ENCODE measurements around the gene SLC38A3.

The SLC38A3 gene

GRCh38 chr3:50262778-50263177 is 57.7 kb downstream of the SLC38A3 start:
- H3K27ac ChIP-seq (replicated peaks; ENCODE audit: low read length), result no peak overlapping the region
- H2BK12ac ChIP-seq (ENCODE audit: low read length), result no peak overlapping the region
- H3K4me3 ChIP-seq (ENCODE audit: low read length in 2 of 2), result no peak overlapping the region
- H4K91ac ChIP-seq (ENCODE audit: low read depth, low read length, poor library complexity), result no peak overlapping the region
- no peaks in the 10 kb centered on the region for H3K9me3 ChIP-seq (replicated peaks in 1 of 2; ENCODE audit: control insufficient read depth in 2 of 2, insufficient read depth in 1 of 2, low read depth in 1 of 2, low read length in 2 of 2)
- H3K4ac ChIP-seq (ENCODE audit: low read length), result no peak overlapping the region
- no peak overlapping the region for H3K23ac ChIP-seq (ENCODE audit: low read depth, low read length, poor library complexity)
- no peak overlapping the region for H2AFZ ChIP-seq (ENCODE audit: low read length)
- peak overlapping the region; percentile 46 for H3K18ac ChIP-seq (ENCODE audit: low read length)
- peaks cover 10 to 19% of the 10 kb centered on the region in 2 donors for H3K36me3 ChIP-seq (replicated peaks in 1 of 2; ENCODE audit: control insufficient read depth in 2 of 2, insufficient read depth in 2 of 2, low read length in 2 of 2)
- peaks cover 57 to 60% of the 10 kb centered on the region in 2 donors for H3K4me1 ChIP-seq (ENCODE audit: control insufficient read depth in 2 of 2, insufficient read depth in 1 of 2, low read depth in 1 of 2, low read length in 2 of 2)
- peak overlapping the region; percentile 46 for H2BK5ac ChIP-seq (ENCODE audit: low read length)
- no peak overlapping the region for H4K8ac ChIP-seq (ENCODE audit: low read depth, low read length)
- H2BK15ac ChIP-seq (ENCODE audit: low read length), result peak overlapping the region; percentile 34
- peak overlapping the region; percentile 54 for H2AK5ac ChIP-seq (ENCODE audit: low read depth, low read length)
- no peak overlapping the region for H3K9ac ChIP-seq (ENCODE audit: low read depth, low read length, poor library complexity)
- no peak for DNase-seq (ENCODE audit: low spot score)
- no peaks in the 10 kb centered on the region for H3K27me3 ChIP-seq (ENCODE audit: control insufficient read depth in 3 of 3, insufficient read depth in 3 of 3, low read depth in 1 of 3, low read length in 3 of 3)
- no peak overlapping the region for H2BK120ac ChIP-seq (ENCODE audit: low read depth, low read length)
- WGBS, 2 donors (ENCODE audit: extremely low coverage in 2 of 2, insufficient read length in 2 of 2, insufficient replicate concordance in 1 of 2), result no CpG with 5 or more reads among the region's 7 CpGs
- peaks cover 3% of the 10 kb centered on the region for H3K79me1 ChIP-seq (ENCODE audit: low read depth, low read length)
- no peak overlapping the region for H3K14ac ChIP-seq (ENCODE audit: low read length)
- H3K4me2 ChIP-seq (ENCODE audit: insufficient read depth, low read length, poor library complexity, severe bottlenecking), result no peak overlapping the region

- Histone ChIP-seq H3K14ac (ENCODE audit: low read length) (peak overlapping the region; percentile 39), H3K9ac (ENCODE audit: low read depth, low read length, poor library complexity) (peak overlapping the region; percentile 32), H3K23ac (ENCODE audit: low read depth, low read length, poor library complexity) (no peak overlapping the region), H2BK12ac (ENCODE audit: low read length) (peak overlapping the region; percentile 3), H3K9me3 (replicated peaks in 1 of 2; ENCODE audit: control insufficient read depth in 2 of 2, insufficient read depth in 1 of 2, low read depth in 1 of 2, low read length in 2 of 2) (no peaks in the 10 kb centered on the region), H2BK15ac (ENCODE audit: low read length) (peak overlapping the region; percentile 23), H2BK5ac (ENCODE audit: low read length) (peak overlapping the region; percentile 80), H3K36me3 (replicated peaks in 1 of 2; ENCODE audit: control insufficient read depth in 2 of 2, insufficient read depth in 2 of 2, low read length in 2 of 2) (peaks cover 4 to 10% of the 10 kb centered on the region in 2 donors), H4K91ac (ENCODE audit: low read depth, low read length, poor library complexity) (peak overlapping the region; percentile 64), H3K79me1 (ENCODE audit: low read depth, low read length) (peaks cover 3% of the 10 kb centered on the region), H2AFZ (ENCODE audit: low read length) (peak overlapping the region; percentile 77), H3K4me3 (ENCODE audit: low read length in 2 of 2) (no peak overlapping the region), H2BK120ac (ENCODE audit: low read depth, low read length) (peak overlapping the region; percentile 2), H3K27ac (replicated peaks; ENCODE audit: low read length) (peak overlapping the region; percentile 95), H2AK5ac (ENCODE audit: low read depth, low read length) (peak overlapping the region; percentile 66), H3K27me3 (ENCODE audit: control insufficient read depth in 3 of 3, insufficient read depth in 3 of 3, low read depth in 1 of 3, low read length in 3 of 3) (no peaks in the 10 kb centered on the region), H3K4me1 (ENCODE audit: control insufficient read depth in 2 of 2, insufficient read depth in 1 of 2, low read depth in 1 of 2, low read length in 2 of 2) (peaks cover 58 to 65% of the 10 kb centered on the region in 2 donors), H3K4ac (ENCODE audit: low read length) (no peak overlapping the region), H4K8ac (ENCODE audit: low read depth, low read length) (peak overlapping the region; percentile 99), H3K18ac (ENCODE audit: low read length) (peak overlapping the region; percentile 89), H3K4me2 (ENCODE audit: insufficient read depth, low read length, poor library complexity, severe bottlenecking) (peak overlapping the region; percentile 42)
- WGBS, 2 donors (ENCODE audit: extremely low coverage in 2 of 2, insufficient read length in 2 of 2, insufficient replicate concordance in 1 of 2), result no CpG with 5 or more reads among the region's 6 CpGs
- DNase-seq (ENCODE audit: low spot score), result no peak
Observed at GRCh38 chr3:50263478-50264382, 58.7 kb downstream of the SLC38A3 start.

DNA sequence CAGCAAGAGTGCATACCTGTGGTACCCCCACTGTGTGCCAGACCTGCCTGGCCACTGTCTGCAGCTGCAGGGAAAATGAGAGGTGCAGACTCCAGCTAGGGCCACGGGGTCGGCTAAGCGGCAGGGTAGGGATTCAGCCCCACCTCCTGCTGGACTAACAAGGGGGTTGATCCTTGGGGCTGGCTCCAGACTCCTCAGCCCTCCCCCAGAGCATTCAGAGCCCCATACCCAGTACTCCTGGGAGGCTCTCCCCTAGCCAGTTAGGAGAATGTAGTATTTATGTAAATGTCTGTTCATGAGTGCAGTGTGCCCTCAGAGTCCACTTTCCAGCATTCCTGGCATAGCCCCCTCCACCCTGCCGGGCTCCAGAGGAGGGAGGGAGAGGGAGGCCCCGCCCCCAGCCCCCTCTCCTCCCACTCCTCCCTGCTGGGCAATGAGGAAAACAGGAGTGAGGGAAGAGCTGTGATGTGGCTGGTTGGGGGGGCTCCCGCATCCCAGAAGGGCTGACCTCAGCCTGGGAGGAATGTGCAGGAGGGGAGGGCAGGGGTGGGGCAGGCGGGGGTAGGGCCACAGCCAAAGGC is 59.4 kb downstream of the SLC38A3 start:
- WGBS, 2 donors (ENCODE audit: extremely low coverage in 2 of 2, insufficient read length in 2 of 2, insufficient replicate concordance in 1 of 2), result no CpG with 5 or more reads among the region's 7 CpGs
- Histone ChIP-seq H3K14ac (ENCODE audit: low read length) (peak overlapping the region; percentile 39), H3K4me2 (ENCODE audit: insufficient read depth, low read length, poor library complexity, severe bottlenecking) (peak overlapping the region; percentile 42), H3K23ac (ENCODE audit: low read depth, low read length, poor library complexity) (no peak overlapping the region), H4K8ac (ENCODE audit: low read depth, low read length) (peak overlapping the region; percentile 99), H3K27ac (replicated peaks; ENCODE audit: low read length) (peak overlapping the region; percentile 95), H4K91ac (ENCODE audit: low read depth, low read length, poor library complexity) (peak overlapping the region; percentile 64), H2BK12ac (ENCODE audit: low read length) (peak overlapping the region; percentile 3), H3K9ac (ENCODE audit: low read depth, low read length, poor library complexity) (peak overlapping the region; percentile 32), H3K18ac (ENCODE audit: low read length) (peak overlapping the region; percentile 89), H3K4ac (ENCODE audit: low read length) (no peak overlapping the region), H3K4me1 (ENCODE audit: control insufficient read depth in 2 of 2, insufficient read depth in 1 of 2, low read depth in 1 of 2, low read length in 2 of 2) (peaks cover 56 to 72% of the 10 kb centered on the region in 2 donors), H3K27me3 (ENCODE audit: control insufficient read depth in 3 of 3, insufficient read depth in 3 of 3, low read depth in 1 of 3, low read length in 3 of 3) (no peaks in the 10 kb centered on the region), H2AFZ (ENCODE audit: low read length) (peak overlapping the region; percentile 77), H2BK15ac (ENCODE audit: low read length) (peak overlapping the region; percentile 23), H3K36me3 (replicated peaks in 1 of 2; ENCODE audit: control insufficient read depth in 2 of 2, insufficient read depth in 2 of 2, low read length in 2 of 2) (peaks cover under 1 to 2% of the 10 kb centered on the region in 2 donors), H3K9me3 (replicated peaks in 1 of 2; ENCODE audit: control insufficient read depth in 2 of 2, insufficient read depth in 1 of 2, low read depth in 1 of 2, low read length in 2 of 2) (no peaks in the 10 kb centered on the region), H2BK120ac (ENCODE audit: low read depth, low read length) (peak overlapping the region; percentile 2), H3K4me3 (ENCODE audit: low read length in 2 of 2) (no peak overlapping the region), H2BK5ac (ENCODE audit: low read length) (peak overlapping the region; percentile 80), H3K79me1 (ENCODE audit: low read depth, low read length) (peaks cover 3% of the 10 kb centered on the region), H2AK5ac (ENCODE audit: low read depth, low read length) (peak overlapping the region; percentile 66)
- DNase-seq (ENCODE audit: low spot score), result peak; percentile 96

- Histone ChIP-seq H3K4me2 (ENCODE audit: insufficient read depth, low read length, poor library complexity, severe bottlenecking) (no peak overlapping the region), H3K4me3 (ENCODE audit: low read length in 2 of 2) (no peak overlapping the region), H4K91ac (ENCODE audit: low read depth, low read length, poor library complexity) (peak overlapping the region; percentile 98), H4K8ac (ENCODE audit: low read depth, low read length) (peak overlapping the region; percentile 77), H3K36me3 (replicated peaks in 1 of 2; ENCODE audit: control insufficient read depth in 2 of 2, insufficient read depth in 2 of 2, low read length in 2 of 2) (no peaks in the 10 kb centered on the region), H3K4me1 (ENCODE audit: control insufficient read depth in 2 of 2, insufficient read depth in 1 of 2, low read depth in 1 of 2, low read length in 2 of 2) (peaks cover 55 to 74% of the 10 kb centered on the region in 2 donors), H2BK5ac (ENCODE audit: low read length) (peak overlapping the region; percentile 99), H3K9ac (ENCODE audit: low read depth, low read length, poor library complexity) (peak overlapping the region; percentile 34), H2BK12ac (ENCODE audit: low read length) (peak overlapping the region; percentile 97), H3K4ac (ENCODE audit: low read length) (peak overlapping the region; percentile 87), H2BK15ac (ENCODE audit: low read length) (peak overlapping the region; percentile 94), H3K27ac (replicated peaks; ENCODE audit: low read length) (peak overlapping the region; percentile 82), H2AK5ac (ENCODE audit: low read depth, low read length) (peak overlapping the region; percentile 98), H3K23ac (ENCODE audit: low read depth, low read length, poor library complexity) (peak overlapping the region; percentile 25), H3K9me3 (replicated peaks in 1 of 2; ENCODE audit: control insufficient read depth in 2 of 2, insufficient read depth in 1 of 2, low read depth in 1 of 2, low read length in 2 of 2) (no peaks in the 10 kb centered on the region), H3K14ac (ENCODE audit: low read length) (peak overlapping the region; percentile 39), H2BK120ac (ENCODE audit: low read depth, low read length) (peak overlapping the region; percentile 88), H2AFZ (ENCODE audit: low read length) (peak overlapping the region; percentile 77), H3K79me1 (ENCODE audit: low read depth, low read length) (peaks cover 3% of the 10 kb centered on the region), H3K18ac (ENCODE audit: low read length) (peak overlapping the region; percentile 99), H3K27me3 (ENCODE audit: control insufficient read depth in 3 of 3, insufficient read depth in 3 of 3, low read depth in 1 of 3, low read length in 3 of 3) (no peaks in the 10 kb centered on the region)
- WGBS, 2 donors (ENCODE audit: extremely low coverage in 2 of 2, insufficient read length in 2 of 2, insufficient replicate concordance in 1 of 2), result no CpG with 5 or more reads among the region's 7 CpGs
- DNase-seq (ENCODE audit: low spot score), result no peak
Observed at GRCh38 chr3:50264964-50265485, 60.0 kb downstream of the SLC38A3 start.
